H9 (cell line): ENCODE measurements around the gene PLLP. TPM values are rescaled to one million over a fixed set of nuclear protein-coding genes. Genes with fewer than 3 reads are reported as not detected.

Source experiments
- DNase-seq: peaks from one replicate; pipeline ENCODE4 v3.0.0-alpha.2; 2017
- H2AFZ ChIP-seq: one replicate; pipeline ENCODE4 v1.6.1; 2013; ENCODE audit warnings: mild to moderate bottlenecking, low read length, control low read depth, moderate library complexity
- H2AK5ac ChIP-seq: 2 replicates; pipeline ENCODE4 v1.6.1; 2013; ENCODE audit warnings: low read length, control low read depth, mixed read lengths; ENCODE audit not compliant: insufficient read length
- H2BK120ac ChIP-seq: one replicate; pipeline ENCODE4 v1.6.1; 2013; ENCODE audit warnings: low read depth, mild to moderate bottlenecking, low read length, control low read depth, inconsistent platforms; ENCODE audit not compliant: poor library complexity, severe bottlenecking
- H2BK12ac ChIP-seq: 2 replicates; pipeline ENCODE4 v1.6.1; 2013; ENCODE audit warnings: low read length, control low read depth, mixed read lengths, low read depth; ENCODE audit not compliant: insufficient read length
- H2BK15ac ChIP-seq: 2 replicates; pipeline ENCODE4 v1.6.1; 2013; ENCODE audit warnings: low read depth, low read length, control low read depth
- H2BK20ac ChIP-seq: one replicate; pipeline ENCODE4 v1.6.1; 2013; ENCODE audit warnings: low read depth, mild to moderate bottlenecking, low read length, control low read depth, inconsistent platforms; ENCODE audit not compliant: poor library complexity, severe bottlenecking
- H2BK5ac ChIP-seq: 2 replicates; pipeline ENCODE4 v1.6.1; 2013; ENCODE audit warnings: low read length, control low read depth, mixed read lengths; ENCODE audit not compliant: insufficient read length
- H3K14ac ChIP-seq: 2 replicates; pipeline ENCODE4 v1.6.1; 2013; ENCODE audit warnings: low read length, control low read depth; ENCODE audit not compliant: insufficient read depth
- H3K18ac ChIP-seq: 2 replicates; pipeline ENCODE4 v1.6.1; 2013; ENCODE audit warnings: low read depth, mild to moderate bottlenecking, mixed read lengths, low read length, control low read depth; ENCODE audit not compliant: insufficient read length
- H3K23ac ChIP-seq: 2 replicates; pipeline ENCODE4 v1.6.1; 2013; ENCODE audit warnings: low read length, control low read depth, mixed read lengths, low read depth; ENCODE audit not compliant: insufficient read length
- H3K23me2 ChIP-seq: 2 replicates; pipeline ENCODE4 v1.6.1; 2013; ENCODE audit warnings: low read depth, mild to moderate bottlenecking, mixed read lengths, low read length, control low read depth; ENCODE audit not compliant: insufficient read length, poor library complexity, severe bottlenecking
- H3K27ac ChIP-seq: 2 replicates; pipeline ENCODE4 v1.5.1; 2013; ENCODE audit warnings: low read length, control low read depth, mixed read lengths, low read depth; ENCODE audit not compliant: insufficient read length
- H3K27me3 ChIP-seq: 2 replicates; pipeline ENCODE4 v1.6.1; 2013; ENCODE audit warnings: low read length, control low read depth, inconsistent platforms; ENCODE audit not compliant: insufficient read depth
- H3K4ac ChIP-seq: 2 replicates; pipeline ENCODE4 v1.6.1; 2013; ENCODE audit warnings: low read depth, mild to moderate bottlenecking, control low read depth, inconsistent platforms, low read length, moderate library complexity
- H3K4me1 ChIP-seq: 2 replicates; pipeline ENCODE4 v1.6.1; 2013; ENCODE audit warnings: low read length, control low read depth, inconsistent platforms; ENCODE audit not compliant: insufficient read depth
- H3K4me2 ChIP-seq: 2 replicates; pipeline ENCODE4 v1.6.1; 2013; ENCODE audit warnings: low read length, control low read depth, mixed read lengths; ENCODE audit not compliant: insufficient read length, insufficient read depth
- H3K56ac ChIP-seq: 2 replicates; pipeline ENCODE4 v1.6.1; 2013; ENCODE audit warnings: low read depth, mild to moderate bottlenecking, mixed read lengths, low read length, control low read depth; ENCODE audit not compliant: insufficient read length
- H3K79me1 ChIP-seq: 2 replicates; pipeline ENCODE4 v1.6.1; 2013; ENCODE audit warnings: low read depth, mild to moderate bottlenecking, moderate library complexity, low read length, control low read depth, inconsistent platforms; ENCODE audit not compliant: insufficient read depth, poor library complexity, severe bottlenecking
- H3K79me2 ChIP-seq: 2 replicates; pipeline ENCODE4 v1.6.1; 2013; ENCODE audit warnings: low read length, control low read depth, inconsistent platforms; ENCODE audit not compliant: insufficient read depth
- H3K9ac ChIP-seq: 2 replicates; pipeline ENCODE4 v1.6.1; 2013; ENCODE audit warnings: low read length, control low read depth, mixed read lengths; ENCODE audit not compliant: insufficient read length; ENCODE audit errors: extremely low read depth
- H3K9me3 ChIP-seq: one replicate; pipeline ENCODE4 v1.6.1; 2013; ENCODE audit warnings: low read depth, low read length, inconsistent platforms; ENCODE audit not compliant: control insufficient read depth
- H3T11ph ChIP-seq: one replicate; pipeline ENCODE4 v1.6.1; 2013; ENCODE audit warnings: mild to moderate bottlenecking, low read length, control low read depth, inconsistent platforms
- H4K20me1 ChIP-seq: one replicate; pipeline ENCODE4 v1.6.1; 2013; ENCODE audit not compliant: control insufficient read depth, insufficient read length, insufficient read depth
- H4K5ac ChIP-seq: 2 replicates; pipeline ENCODE4 v1.6.1; 2013; ENCODE audit warnings: low read depth, mild to moderate bottlenecking, mixed read lengths, low read length, control low read depth; ENCODE audit not compliant: insufficient read length
- H4K8ac ChIP-seq: replicated peaks from 2 replicates; pipeline ENCODE4 v1.6.1; 2013; ENCODE audit warnings: low read length, control low read depth, mixed read lengths, low read depth; ENCODE audit not compliant: insufficient read length
- H4K91ac ChIP-seq: 2 replicates; pipeline ENCODE4 v1.6.1; 2013; ENCODE audit warnings: low read depth, mild to moderate bottlenecking, moderate library complexity, mixed read lengths, low read length, control low read depth; ENCODE audit not compliant: insufficient read length
- H3K27ac Mint-ChIP-seq, 3 experiments: 2 replicates in 2 of 3; 3 replicates in 1 of 3; pipeline ENCODE4 v1.8.0; 2020 to 2021; ENCODE audit warnings: mixed read lengths in 3 of 3, mild to moderate bottlenecking in 1 of 3, moderate library complexity in 1 of 3
- H3K27me3 Mint-ChIP-seq: 2 replicates; pipeline ENCODE4 v1.8.0; 2021; ENCODE audit warnings: low read depth, mild to moderate bottlenecking, moderate library complexity, mixed read lengths
- H3K36me3 Mint-ChIP-seq, 3 experiments: 2 replicates in 2 of 3; 3 replicates in 1 of 3; pipeline ENCODE4 v1.8.0; 2020 to 2021; ENCODE audit warnings: low read depth in 3 of 3, mixed read lengths in 3 of 3; ENCODE audit not compliant: insufficient read depth in 1 of 3
- H3K4me1 Mint-ChIP-seq, 2 experiments: 2 replicates each; pipeline ENCODE4 v1.8.0; 2020; ENCODE audit warnings: mixed read lengths in 2 of 2
- H3K4me3 Mint-ChIP-seq, 2 experiments: 2 replicates in 1 of 2; 3 replicates in 1 of 2; pipeline ENCODE4 v1.8.0; 2020 to 2021; ENCODE audit warnings: mild to moderate bottlenecking in 2 of 2, mixed read lengths in 2 of 2, moderate library complexity in 1 of 2
- H3K9me3 Mint-ChIP-seq, 2 experiments: 2 replicates in 1 of 2; 3 replicates in 1 of 2; pipeline ENCODE4 v1.8.0; 2020; ENCODE audit warnings: mild to moderate bottlenecking in 2 of 2, mixed read lengths in 2 of 2, moderate library complexity in 1 of 2
- WGBS: extraction: QIAGEN DNeasy Blood & Tissue Kit; methylation state at CpG from one replicate; pipeline ENCODE4 v1.1.7; 2013; ENCODE audit warnings: missing lambda C conversion rate, low lambda C conversion rate, mixed read lengths; ENCODE audit not compliant: insufficient read length; ENCODE audit errors: extremely low coverage; 5-methylcytosine and 5-hydroxymethylcytosine counted together
- total RNA-seq: library from RNA; stranded (reverse); gene quantifications from 2 replicates; pipeline ENCODE4 v1.2.1, GENCODE V29; 2021
- TF ChIP-seq, protein P1 (sequence below): fragments of 200-600 bp; sonication (generic); conservative IDR thresholded peaks from 3 replicates; pipeline ENCODE4 v1.8.0; 2021; ENCODE audit warnings: antibody characterized with exemption, mild to moderate bottlenecking

PLLP gene
- total RNA-seq, 1 experiment from 2014 or later, result 1.8 TPM

DNA sequence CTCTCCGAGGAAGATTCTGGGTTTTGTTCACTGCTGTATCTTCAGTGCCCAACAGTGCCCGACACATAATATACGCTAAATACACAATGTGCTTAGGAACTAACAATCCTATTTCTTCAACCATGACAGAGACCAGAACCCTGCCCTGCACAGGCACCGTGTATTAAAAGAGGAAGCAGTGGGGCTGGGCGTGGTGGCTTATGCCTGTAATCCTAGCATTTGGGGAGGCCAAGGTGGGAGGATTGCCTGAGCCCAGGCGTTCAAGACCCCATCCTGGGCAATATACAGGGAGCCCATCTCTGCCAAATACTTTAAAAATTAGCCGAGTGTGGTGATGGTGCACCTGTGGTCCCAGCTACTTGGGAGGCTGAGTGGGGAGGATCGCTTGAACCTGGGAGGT, 20.1 kb downstream of the PLLP start:
- H3K27ac Mint-ChIP-seq, result no peak overlapping the region

More for the DNA sequence above, 20.1 kb downstream of the PLLP start:
- no peaks in the 10 kb centered on the region; a peak in 1 of 5 replicates for H3K9me3 Mint-ChIP-seq
- Histone ChIP-seq H3K23ac (no peak overlapping the region), H3K14ac (no peak overlapping the region), H3K27me3 (no peaks in the 10 kb centered on the region), H3K18ac (no peak overlapping the region), H2BK20ac (no peak overlapping the region), H3K27ac (no peak overlapping the region), H3K79me1 (no peaks in the 10 kb centered on the region), H4K20me1 (no peaks in the 10 kb centered on the region), H2BK5ac (no peak overlapping the region), H3K4me2 (no peak overlapping the region), H3K23me2 (no peaks in the 10 kb centered on the region), H4K8ac (no peak overlapping the region), H3K9ac (no peak overlapping the region), H3T11ph (no peak overlapping the region), H3K79me2 (no peaks in the 10 kb centered on the region), H3K4me1 (peaks cover 3% of the 10 kb centered on the region), H4K91ac (no peak overlapping the region), H3K56ac (no peak overlapping the region), H2BK120ac (no peak overlapping the region), H3K4ac (no peak overlapping the region), H2AFZ (no peak overlapping the region), H2AK5ac (no peak overlapping the region), H3K9me3 (no peaks in the 10 kb centered on the region), H2BK15ac (no peak overlapping the region), H2BK12ac (no peak overlapping the region), H4K5ac (no peak overlapping the region)
- no peak overlapping the region for H3K4me3 Mint-ChIP-seq
- TF ChIP-seq, protein P1, sequence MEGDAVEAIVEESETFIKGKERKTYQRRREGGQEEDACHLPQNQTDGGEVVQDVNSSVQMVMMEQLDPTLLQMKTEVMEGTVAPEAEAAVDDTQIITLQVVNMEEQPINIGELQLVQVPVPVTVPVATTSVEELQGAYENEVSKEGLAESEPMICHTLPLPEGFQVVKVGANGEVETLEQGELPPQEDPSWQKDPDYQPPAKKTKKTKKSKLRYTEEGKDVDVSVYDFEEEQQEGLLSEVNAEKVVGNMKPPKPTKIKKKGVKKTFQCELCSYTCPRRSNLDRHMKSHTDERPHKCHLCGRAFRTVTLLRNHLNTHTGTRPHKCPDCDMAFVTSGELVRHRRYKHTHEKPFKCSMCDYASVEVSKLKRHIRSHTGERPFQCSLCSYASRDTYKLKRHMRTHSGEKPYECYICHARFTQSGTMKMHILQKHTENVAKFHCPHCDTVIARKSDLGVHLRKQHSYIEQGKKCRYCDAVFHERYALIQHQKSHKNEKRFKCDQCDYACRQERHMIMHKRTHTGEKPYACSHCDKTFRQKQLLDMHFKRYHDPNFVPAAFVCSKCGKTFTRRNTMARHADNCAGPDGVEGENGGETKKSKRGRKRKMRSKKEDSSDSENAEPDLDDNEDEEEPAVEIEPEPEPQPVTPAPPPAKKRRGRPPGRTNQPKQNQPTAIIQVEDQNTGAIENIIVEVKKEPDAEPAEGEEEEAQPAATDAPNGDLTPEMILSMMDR, result no peak
- no peaks in the 10 kb centered on the region for H3K36me3 Mint-ChIP-seq
- no peak for DNase-seq
- no peaks in the 10 kb centered on the region for H3K27me3 Mint-ChIP-seq
- peaks cover 25 to 31% of the 10 kb centered on the region in 2 experiments for H3K4me1 Mint-ChIP-seq
- no CpG with 5 or more reads among the region's 8 CpGs for WGBS
